ENCODE measurements around the gene NCKAP1.
A peak's percentile ranks its signal among the peaks of the same experiment; 100 is the strongest.
"Not testable (repeated sequence)": the region's sequence is repeated elsewhere in the genome, so short reads cannot be mapped to it uniquely, and the experiment has no call there.

Gene NCKAP1

DNA sequence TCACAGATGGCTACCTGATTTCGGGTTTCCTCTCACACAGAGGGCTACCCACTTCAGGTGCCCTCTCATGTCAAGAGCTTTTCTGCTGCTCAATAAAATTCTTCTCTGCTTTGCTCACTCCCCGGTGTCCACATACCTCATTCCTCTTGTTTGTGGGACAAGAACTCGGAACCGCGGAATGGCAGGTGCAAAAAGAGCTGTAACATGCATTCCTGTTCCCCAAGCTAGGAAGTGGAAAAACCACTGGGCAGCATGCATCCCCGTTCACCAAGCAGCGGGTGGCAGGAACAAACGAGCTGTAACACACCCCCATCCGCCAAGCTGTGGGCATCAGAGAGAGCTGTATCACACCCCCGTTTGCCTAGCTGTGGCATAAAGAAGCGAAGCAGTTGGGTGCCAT is 144.6 kb downstream of the NCKAP1 start:
- DNase-seq (ENCODE audit: low read depth): no peak
- H3K4me3 ChIP-seq (ENCODE audit: low read depth, low read length): no peak overlapping the region

- not testable (repeated sequence) for DNase-seq (ENCODE audit: low read depth); H3K4me3 ChIP-seq (ENCODE audit: low read depth, low read length)
These were observed 145.2 kb downstream of the NCKAP1 start for GRCh38 chr2:182893035-182893434.

DNA sequence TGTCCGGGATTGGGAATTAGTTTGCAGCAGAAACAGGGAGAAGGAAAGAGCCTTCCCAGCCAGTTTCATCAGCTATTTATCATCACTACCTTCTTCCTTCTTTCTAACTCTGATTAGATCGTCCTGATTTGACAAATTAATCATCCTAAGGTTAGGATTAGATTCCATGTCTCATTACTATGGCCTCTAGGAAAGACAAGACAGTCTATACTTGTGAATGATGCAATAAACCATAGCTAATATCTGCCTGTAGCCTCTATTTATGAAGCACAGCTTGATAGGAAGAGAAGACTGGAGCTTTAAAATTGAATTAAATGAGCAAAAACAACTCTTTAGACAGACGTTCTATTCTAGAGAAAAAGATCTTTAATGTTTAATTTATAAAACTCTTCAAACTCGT is 146.6 kb downstream of the NCKAP1 start:
- DNase-seq (ENCODE audit: low read depth): no peak
- no peak overlapping the region for H3K4me3 ChIP-seq (ENCODE audit: low read depth, low read length)

GRCh38 chr2:182890773-182891378 is 147.4 kb downstream of the NCKAP1 start:
- no peak overlapping the region for H3K4me3 ChIP-seq (ENCODE audit: low read depth, low read length)
- DNase-seq (ENCODE audit: low read depth): no peak

DNA sequence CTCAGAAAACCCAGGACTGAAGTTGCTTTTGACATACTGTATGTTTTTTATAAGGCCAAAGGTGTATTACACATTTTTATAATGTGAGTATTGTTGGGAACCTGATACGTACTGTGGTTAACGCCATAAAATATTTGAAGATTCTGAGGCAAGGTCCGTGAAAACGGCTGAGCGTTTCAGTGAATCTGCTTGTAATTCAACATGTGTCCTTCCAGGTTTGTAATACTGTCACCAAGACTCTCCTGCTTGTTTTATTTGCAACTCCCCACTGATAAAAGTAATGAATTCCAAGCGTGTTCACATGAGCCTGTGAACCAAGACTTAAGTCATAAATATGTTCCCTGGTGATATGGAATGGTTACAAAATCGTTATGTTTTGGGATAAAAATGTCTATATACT is 148.0 kb downstream of the NCKAP1 start:
- DNase-seq (ENCODE audit: low read depth): peak; percentile 8
- no peak overlapping the region for H3K4me3 ChIP-seq (ENCODE audit: low read depth, low read length)

DNA sequence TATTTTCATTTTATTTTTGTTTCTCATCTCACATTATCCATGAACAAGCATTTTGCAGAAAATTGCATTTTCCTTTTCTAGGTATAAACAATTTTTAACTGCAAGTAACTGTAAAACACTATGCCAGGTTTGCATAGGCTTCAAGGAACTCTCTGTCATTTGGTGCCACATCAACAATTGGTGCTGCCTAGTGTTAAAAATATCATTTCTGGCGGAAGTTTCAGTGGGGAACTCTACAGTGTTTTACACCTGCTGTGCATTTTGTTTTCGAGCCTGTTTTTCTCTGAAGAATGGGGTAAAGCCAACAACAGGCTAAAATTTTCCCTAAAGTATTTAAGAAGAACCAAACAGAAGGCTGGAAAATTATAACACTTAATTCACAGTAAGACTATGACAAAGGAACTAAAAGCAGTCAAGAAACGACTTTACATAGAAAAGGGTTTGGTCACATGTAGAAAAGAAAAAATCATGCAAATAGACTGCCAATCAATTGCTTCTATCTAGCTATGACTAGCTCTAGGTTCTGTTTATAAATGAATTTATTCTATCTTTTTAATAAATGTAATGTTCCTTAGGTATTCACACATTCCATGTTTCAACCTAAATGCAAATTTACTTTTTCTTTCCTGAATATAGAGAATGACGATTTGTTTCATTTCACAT is 150.4 kb downstream of the NCKAP1 start:
- H3K4me3 ChIP-seq (ENCODE audit: low read depth, low read length): no peak overlapping the region
- no peak for DNase-seq (ENCODE audit: low read depth)

DNA sequence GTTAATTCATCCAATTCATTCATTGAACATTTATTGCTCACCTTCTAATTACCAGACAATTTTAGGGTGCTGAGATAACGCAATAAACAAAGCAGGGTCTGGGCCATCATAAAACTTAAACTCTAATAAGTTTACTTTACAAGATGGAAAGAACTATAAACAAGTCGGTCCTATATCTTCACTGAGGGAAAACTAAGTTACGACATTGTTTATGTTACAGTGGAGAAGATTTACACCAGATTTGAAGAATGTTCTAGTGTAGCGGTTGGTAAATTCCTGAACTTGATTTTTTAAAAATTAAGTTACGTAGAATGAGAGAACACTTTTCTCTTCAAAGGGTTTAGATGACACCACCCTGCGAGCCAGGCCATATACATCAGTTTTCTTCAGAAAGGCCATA is 151.2 kb downstream of the NCKAP1 start:
- H3K4me3 ChIP-seq (ENCODE audit: low read depth, low read length): no peak overlapping the region
- no peak for DNase-seq (ENCODE audit: low read depth)

DNA sequence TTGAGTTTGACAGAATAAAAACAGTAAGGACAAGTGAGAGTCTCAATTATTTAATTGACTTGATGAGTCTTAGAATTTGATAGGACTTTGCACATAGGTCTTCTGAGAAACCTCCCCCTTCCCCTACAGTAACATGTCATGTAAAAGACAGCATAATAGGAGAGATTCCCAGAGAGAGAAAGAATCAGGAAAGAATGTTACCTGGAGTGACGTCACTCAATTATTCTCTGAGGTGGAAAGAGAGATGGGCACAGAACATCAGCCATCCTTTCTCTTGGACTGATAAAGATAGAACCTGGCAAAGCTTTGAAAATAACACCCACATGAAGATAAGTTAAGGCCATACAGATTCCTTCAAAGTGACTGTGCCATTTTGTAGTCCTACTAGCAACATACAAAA is 152.5 kb downstream of the NCKAP1 start:
- DNase-seq (ENCODE audit: low read depth): no peak
- no peak overlapping the region for H3K4me3 ChIP-seq (ENCODE audit: low read depth, low read length)

DNA sequence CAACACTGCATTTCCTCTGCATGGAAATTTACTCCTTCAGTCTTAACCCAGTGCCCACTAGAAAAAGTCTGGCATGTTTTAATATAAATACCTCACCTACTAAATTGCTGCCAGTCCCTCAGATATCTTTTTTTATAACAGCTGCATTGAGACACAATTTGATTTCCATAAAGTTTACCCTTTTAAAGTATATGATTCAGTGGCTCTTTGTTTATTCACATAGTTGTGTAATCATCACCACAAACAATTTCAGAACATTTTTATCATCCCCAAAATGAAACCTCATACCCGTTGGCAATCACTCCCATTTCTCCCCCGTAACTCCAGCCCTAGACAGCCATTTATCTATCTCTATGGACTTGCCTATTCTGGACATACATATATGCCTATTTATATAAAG is 154.8 kb downstream of the NCKAP1 start:
- H3K4me3 ChIP-seq (ENCODE audit: low read depth, low read length): no peak overlapping the region

DNA sequence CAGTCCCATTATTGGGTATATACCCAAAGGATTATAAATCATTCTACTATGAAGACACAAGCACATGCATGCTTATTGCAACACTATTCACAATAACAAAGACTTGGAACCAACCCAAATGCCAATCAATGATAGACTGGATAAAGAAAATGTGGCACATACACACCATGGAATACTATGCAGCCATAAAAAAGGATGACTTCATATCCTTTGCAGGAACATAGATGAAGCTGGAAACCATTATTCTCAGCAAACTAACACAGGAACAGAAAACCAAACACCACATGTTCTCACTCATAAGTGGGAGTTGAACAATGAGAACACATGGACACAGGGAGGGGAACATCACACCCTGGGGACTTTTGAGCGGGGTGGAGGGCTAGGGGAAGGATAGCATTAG is 158.2 kb downstream of the NCKAP1 start:
- not testable (repeated sequence) for H3K4me3 ChIP-seq (ENCODE audit: low read depth, low read length); DNase-seq (ENCODE audit: low read depth)

More for the DNA sequence above, 154.8 kb downstream of the NCKAP1 start:
- no peak for DNase-seq (ENCODE audit: low read depth)

DNA sequence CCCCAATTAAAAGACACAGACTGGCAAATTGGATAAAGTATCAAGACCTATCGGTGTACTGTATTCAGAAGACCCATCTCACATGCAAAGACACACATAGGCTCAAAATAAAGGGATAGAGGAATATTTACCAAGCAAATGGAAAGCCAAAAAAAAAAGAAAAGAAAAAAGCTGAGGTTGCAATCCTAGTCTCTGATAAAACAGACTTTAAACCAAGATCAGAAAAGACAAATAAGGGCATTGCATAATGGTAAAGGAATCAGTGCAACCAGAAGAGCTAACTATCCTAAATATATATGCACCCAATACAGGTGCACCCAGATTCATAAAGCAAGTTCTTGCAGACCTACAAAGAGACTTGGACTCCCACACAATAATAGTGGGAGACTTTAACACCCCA is 161.6 kb downstream of the NCKAP1 start:
- not testable (repeated sequence) for H3K4me3 ChIP-seq (ENCODE audit: low read depth, low read length)

DNA sequence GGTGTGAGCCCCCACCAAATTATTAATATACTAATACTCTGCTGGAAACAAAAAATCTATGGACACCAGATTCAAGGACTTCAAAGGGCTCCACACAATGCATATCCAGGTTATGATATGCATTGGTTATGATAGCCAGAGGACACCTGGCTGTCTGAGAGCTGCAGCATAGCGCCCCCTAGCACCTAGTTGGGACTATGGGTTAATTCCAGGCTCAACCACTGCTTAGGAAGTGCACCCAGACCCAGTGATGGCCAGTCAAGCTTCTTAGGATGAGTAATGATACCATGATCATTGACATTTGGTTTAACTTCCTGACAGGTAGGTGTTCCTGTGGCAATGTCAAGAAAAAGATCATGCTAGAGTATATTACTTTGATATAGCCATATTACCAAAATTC is 168.0 kb downstream of the NCKAP1 start:
- H3K4me3 ChIP-seq (ENCODE audit: low read depth, low read length): no peak overlapping the region
- DNase-seq (ENCODE audit: low read depth): no peak

More for the DNA sequence above, 161.6 kb downstream of the NCKAP1 start:
- DNase-seq (ENCODE audit: low read depth): not testable (repeated sequence)

DNA sequence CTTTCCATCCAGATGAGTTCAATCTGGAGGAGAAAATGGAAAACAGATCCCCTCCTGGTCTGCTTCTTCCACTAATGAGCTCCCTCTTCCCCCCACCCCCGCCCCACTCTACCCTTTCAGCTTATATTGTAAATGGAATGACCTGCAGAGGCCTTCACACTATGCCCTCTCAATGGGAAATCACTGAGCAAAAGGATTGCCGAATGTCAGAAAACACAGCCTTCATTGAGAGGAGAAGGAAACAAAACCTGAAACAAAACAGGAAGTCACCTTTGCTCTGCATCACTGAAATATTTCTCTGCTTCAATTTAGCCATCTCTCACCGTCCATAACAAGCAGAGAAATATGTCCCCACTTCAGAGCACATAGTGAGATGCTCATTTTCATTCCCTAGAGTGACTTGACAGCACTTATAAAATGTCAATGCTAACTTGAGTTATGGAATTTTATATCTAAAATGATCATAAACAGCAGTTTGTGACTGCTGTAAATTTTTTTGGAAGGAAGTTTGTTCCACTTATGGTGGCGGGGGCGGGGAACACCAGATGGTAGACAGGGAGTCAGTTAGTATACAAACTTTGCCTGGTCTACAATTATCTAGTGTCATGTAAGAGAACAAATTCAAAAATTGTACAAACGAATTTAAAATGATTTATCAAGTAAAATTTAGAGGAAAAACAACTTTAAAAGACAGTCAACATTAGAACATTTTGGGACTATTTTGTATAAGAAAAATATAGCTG is 170.0 kb downstream of the NCKAP1 start:
- H3K4me3 ChIP-seq (ENCODE audit: low read depth, low read length): no peak overlapping the region
- DNase-seq (ENCODE audit: low read depth): no peak

GRCh38 chr2:182867426-182868053 is 170.7 kb downstream of the NCKAP1 start:
- H3K4me3 ChIP-seq (ENCODE audit: low read depth, low read length): peak overlapping the region; percentile 52
- no peak for DNase-seq (ENCODE audit: low read depth)

- peak; percentile 64 for DNase-seq (ENCODE audit: low read depth)
- H3K4me3 ChIP-seq (ENCODE audit: low read depth, low read length): peak within 1 kb of the TSS; percentile 52
These were observed 171.5 kb downstream of the NCKAP1 start, which contains the start of gene FRZB for GRCh38 chr2:182866461-182867406. Gene FRZB, minus strand, starts transcription at chr2:182866637. Its CDS starts 85 bp downstream, at chr2:182866552.

- H3K4me3 ChIP-seq (ENCODE audit: low read depth, low read length): peak overlapping the region; percentile 52
These were observed 172.2 kb downstream of the NCKAP1 start for GRCh38 chr2:182866095-182866460.

DNA sequence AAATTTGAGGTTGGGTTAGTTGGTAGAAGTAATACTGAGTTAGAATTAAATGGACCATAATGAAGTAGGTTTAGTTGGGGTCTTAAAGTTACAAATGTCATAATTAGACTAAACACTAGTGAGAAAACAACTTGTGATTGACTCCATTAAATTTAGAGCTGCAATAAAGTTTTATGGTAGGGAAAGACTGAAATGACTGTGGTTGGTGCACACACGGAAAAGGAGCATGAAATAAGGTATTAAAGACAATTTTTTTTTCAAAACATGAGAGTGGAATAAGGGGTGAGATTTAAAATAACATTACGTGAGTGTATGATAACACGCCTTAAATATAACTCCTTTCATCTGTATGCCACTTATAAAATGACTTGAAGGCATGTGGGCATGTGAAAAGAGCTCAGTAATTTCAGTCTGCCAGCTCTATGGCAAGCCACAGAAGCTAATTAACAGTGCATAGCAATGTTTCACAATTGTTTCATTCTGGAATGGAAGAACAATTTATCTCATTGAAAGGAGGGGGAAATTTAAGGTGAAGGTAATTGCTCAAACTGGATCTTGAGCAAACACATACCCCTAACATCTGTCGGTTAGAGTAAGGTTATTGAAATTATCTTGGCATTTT is 173.2 kb downstream of the NCKAP1 start:
- no peak overlapping the region for H3K4me3 ChIP-seq (ENCODE audit: low read depth, low read length)
- DNase-seq (ENCODE audit: low read depth): no peak

More at GRCh38 chr2:182866095-182866460, 172.2 kb downstream of the NCKAP1 start:
- DNase-seq (ENCODE audit: low read depth): no peak

DNA sequence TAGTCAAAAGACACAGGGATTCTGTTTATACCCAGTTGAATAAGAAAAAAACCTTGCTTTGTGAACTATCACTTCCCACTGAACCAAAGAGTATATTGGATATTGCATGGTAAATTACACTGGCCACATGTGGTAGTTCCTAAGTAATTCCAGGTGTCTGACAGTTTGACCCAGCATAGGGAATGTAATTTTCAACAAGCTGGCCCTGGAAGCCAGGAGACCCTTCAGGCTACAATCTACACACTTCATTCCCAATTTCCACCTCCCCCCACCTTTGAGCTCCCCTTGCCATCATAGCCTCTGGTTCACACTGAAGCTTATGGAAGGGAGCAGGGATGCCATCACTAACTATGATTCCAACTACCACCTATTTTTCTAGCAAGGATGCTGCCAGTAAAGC is 174.6 kb downstream of the NCKAP1 start:
- no peak overlapping the region for H3K4me3 ChIP-seq (ENCODE audit: low read depth, low read length)
- DNase-seq (ENCODE audit: low read depth): no peak

DNA sequence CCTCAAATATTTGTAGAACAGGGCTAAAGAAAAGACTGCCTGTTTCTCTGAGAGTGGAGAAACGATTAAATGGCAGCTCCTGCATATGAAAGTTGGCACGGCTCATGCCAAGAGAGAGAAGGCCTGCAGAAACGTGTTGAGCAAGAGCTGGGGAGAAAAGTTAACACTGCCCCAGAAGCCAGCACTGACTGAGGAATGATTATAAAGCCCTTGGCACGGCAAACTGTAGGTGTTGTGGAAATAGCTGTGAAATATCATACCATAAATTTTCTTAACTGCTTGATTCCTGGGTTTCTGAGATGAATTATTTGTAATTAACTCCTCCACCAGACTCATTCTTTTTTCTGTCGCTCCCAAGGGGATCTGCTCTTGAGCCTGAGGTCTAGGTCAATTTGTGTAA is 176.2 kb downstream of the NCKAP1 start:
- no peak overlapping the region for H3K4me3 ChIP-seq (ENCODE audit: low read depth, low read length)
- no peak for DNase-seq (ENCODE audit: low read depth)
